Superior temporal gyrus (tissue), 1 donor: ENCODE data around the gene TRPV6.

Experiments used
- DNase-seq: peaks from one replicate; pipeline ENCODE4 v3.0.0-alpha.2; 2016; ENCODE audit errors: extremely low spot score

The TRPV6 gene

GRCh38 chr7:142885311-142886230, at the start of gene TRPV6:
Gene TRPV6 (minus strand): TSS chr7:142885745.
- no peak for DNase-seq

GRCh38 chr7:142934056-142934455, 48.5 kb upstream of the TRPV6 start:
- DNase-seq = no peak

GRCh38 chr7:142933624-142934023, 48.1 kb upstream of the TRPV6 start, which contains the start of gene TRPV5:
Gene TRPV5 (minus strand): TSS chr7:142933746. CDS start chr7:142933459, 287 bp downstream.
- DNase-seq = no peak

GRCh38 chr7:142933092-142933475, 47.5 kb upstream of the TRPV6 start:
- DNase-seq = no peak

- no peak for DNase-seq
These were observed 47.0 kb upstream of the TRPV6 start for GRCh38 chr7:142932386-142933091.

- no peak for DNase-seq
These were observed 44.7 kb upstream of the TRPV6 start for GRCh38 chr7:142930126-142930730.

- DNase-seq = no peak
These were observed 42.4 kb upstream of the TRPV6 start for GRCh38 chr7:142927949-142928348.

- no peak for DNase-seq
These were observed 41.7 kb upstream of the TRPV6 start for GRCh38 chr7:142927085-142927745.

GRCh38 chr7:142925413-142925812, 39.9 kb upstream of the TRPV6 start:
- DNase-seq = no peak

GRCh38 chr7:142923391-142923790, 37.8 kb upstream of the TRPV6 start:
- no peak for DNase-seq

- no peak for DNase-seq
These were observed 34.1 kb upstream of the TRPV6 start for GRCh38 chr7:142919656-142920055.

- no peak for DNase-seq
These were observed 33.4 kb upstream of the TRPV6 start for GRCh38 chr7:142918901-142919300.

GRCh38 chr7:142917447-142917846, 31.9 kb upstream of the TRPV6 start:
- DNase-seq = no peak

- DNase-seq = no peak
These were observed 31.0 kb upstream of the TRPV6 start for GRCh38 chr7:142916508-142916907.

GRCh38 chr7:142915315-142915714, 29.8 kb upstream of the TRPV6 start:
- no peak for DNase-seq

GRCh38 chr7:142914121-142914520, 28.6 kb upstream of the TRPV6 start:
- no peak for DNase-seq

- DNase-seq = no peak
These were observed 28.0 kb upstream of the TRPV6 start for GRCh38 chr7:142913566-142913965.

- no peak for DNase-seq
These were observed 27.5 kb upstream of the TRPV6 start for GRCh38 chr7:142913051-142913450.

- DNase-seq = no peak
These were observed 24.9 kb upstream of the TRPV6 start for GRCh38 chr7:142910481-142910880.

- no peak for DNase-seq
These were observed 24.5 kb upstream of the TRPV6 start for GRCh38 chr7:142910031-142910433.

GRCh38 chr7:142908921-142909890, 23.7 kb upstream of the TRPV6 start:
- peak; percentile 27 for DNase-seq
